ENCODE data around the gene PALD1.

The PALD1 gene

GRCh38 chr10:70595566-70596016 lies 117.0 kb downstream of the PALD1 start:
- Histone ChIP-seq H4K8ac (ENCODE audit: low read depth, low read length) (no peak overlapping the region), H3K4me1 (ENCODE audit: control insufficient read depth in 1 of 2, insufficient read depth in 2 of 2, low read length in 2 of 2) (no peaks in the 10 kb centered on the region), H3K14ac (ENCODE audit: low read length) (no peak overlapping the region), H3K9ac (ENCODE audit: low read length) (no peak overlapping the region), H3K4me3 (ENCODE audit: low read depth, low read length) (no peak overlapping the region), H2BK12ac (ENCODE audit: low read length) (no peak overlapping the region), H3K79me2 (ENCODE audit: control insufficient read depth, insufficient read depth, low read length, poor library complexity) (no peaks in the 10 kb centered on the region), H2BK120ac (ENCODE audit: insufficient read depth, low read length, poor library complexity) (no peak overlapping the region), H4K12ac (ENCODE audit: low read depth, low read length) (no peak overlapping the region), H2AK5ac (ENCODE audit: low read length) (no peak overlapping the region), H4K91ac (ENCODE audit: low read depth, low read length) (no peak overlapping the region), H2BK5ac (ENCODE audit: low read depth, low read length, poor library complexity) (no peak overlapping the region), H3K27ac (ENCODE audit: low read depth, low read length) (no peak overlapping the region), H3K18ac (ENCODE audit: low read length) (no peak overlapping the region), H3K4me2 (ENCODE audit: low read length) (no peak overlapping the region), H3K23ac (ENCODE audit: low read length) (no peak overlapping the region), H3K9me3 (ENCODE audit: insufficient read depth, low read depth, low read length) (peaks cover 2% of the 10 kb centered on the region), H3K4ac (ENCODE audit: low read depth, low read length) (no peak overlapping the region), H3K79me1 (ENCODE audit: low read length) (no peaks in the 10 kb centered on the region), H2AFZ (ENCODE audit: insufficient read depth, low read length, poor library complexity) (no peak overlapping the region), H3K27me3 (ENCODE audit: insufficient read depth, low read length) (no peaks in the 10 kb centered on the region), H3K36me3 (ENCODE audit: control insufficient read depth in 1 of 2, insufficient read depth in 2 of 2, low read length in 2 of 2) (no peaks in the 10 kb centered on the region)
- no peak for DNase-seq
- no CpG with 5 or more reads among the region's 5 CpGs for WGBS (ENCODE audit: extremely low coverage, insufficient coverage, insufficient read length)

- Histone ChIP-seq H4K8ac (ENCODE audit: low read depth, low read length) (no peak overlapping the region), H3K14ac (ENCODE audit: low read length) (no peak overlapping the region), H3K4me1 (ENCODE audit: control insufficient read depth in 1 of 2, insufficient read depth in 2 of 2, low read length in 2 of 2) (no peaks in the 10 kb centered on the region), H3K4me2 (ENCODE audit: low read length) (no peak overlapping the region), H2BK5ac (ENCODE audit: low read depth, low read length, poor library complexity) (no peak overlapping the region), H4K91ac (ENCODE audit: low read depth, low read length) (no peak overlapping the region), H3K4ac (ENCODE audit: low read depth, low read length) (no peak overlapping the region), H2BK12ac (ENCODE audit: low read length) (no peak overlapping the region), H3K27me3 (ENCODE audit: insufficient read depth, low read length) (no peaks in the 10 kb centered on the region), H2AFZ (ENCODE audit: insufficient read depth, low read length, poor library complexity) (no peak overlapping the region), H2AK5ac (ENCODE audit: low read length) (no peak overlapping the region), H3K79me2 (ENCODE audit: control insufficient read depth, insufficient read depth, low read length, poor library complexity) (no peaks in the 10 kb centered on the region), H4K12ac (ENCODE audit: low read depth, low read length) (no peak overlapping the region), H3K9me3 (ENCODE audit: insufficient read depth, low read depth, low read length) (peaks cover 2% of the 10 kb centered on the region), H3K36me3 (ENCODE audit: control insufficient read depth in 1 of 2, insufficient read depth in 2 of 2, low read length in 2 of 2) (no peaks in the 10 kb centered on the region), H3K79me1 (ENCODE audit: low read length) (no peaks in the 10 kb centered on the region), H3K9ac (ENCODE audit: low read length) (no peak overlapping the region), H2BK120ac (ENCODE audit: insufficient read depth, low read length, poor library complexity) (no peak overlapping the region), H3K27ac (ENCODE audit: low read depth, low read length) (no peak overlapping the region), H3K18ac (ENCODE audit: low read length) (no peak overlapping the region), H3K4me3 (ENCODE audit: low read depth, low read length) (no peak overlapping the region), H3K23ac (ENCODE audit: low read length) (no peak overlapping the region)
- WGBS (ENCODE audit: extremely low coverage, insufficient coverage, insufficient read length): no CpG with 5 or more reads among the region's 14 CpGs
- DNase-seq: no peak
Observed at GRCh38 chr10:70596110-70596798, 117.7 kb downstream of the PALD1 start.

GRCh38 chr10:70596860-70597809 lies 118.6 kb downstream of the PALD1 start:
- no peaks in the 10 kb centered on the region for H3K36me3 ChIP-seq (ENCODE audit: control insufficient read depth in 1 of 2, insufficient read depth in 2 of 2, low read length in 2 of 2)
- WGBS (ENCODE audit: extremely low coverage, insufficient coverage, insufficient read length): no CpG with 5 or more reads among the region's 8 CpGs
- H3K4me2 ChIP-seq (ENCODE audit: low read length): no peak overlapping the region
- H2BK120ac ChIP-seq (ENCODE audit: insufficient read depth, low read length, poor library complexity): no peak overlapping the region
- no peaks in the 10 kb centered on the region for H3K4me1 ChIP-seq (ENCODE audit: control insufficient read depth in 1 of 2, insufficient read depth in 2 of 2, low read length in 2 of 2)
- no peak overlapping the region for H3K14ac ChIP-seq (ENCODE audit: low read length)
- H3K27me3 ChIP-seq (ENCODE audit: insufficient read depth, low read length): no peaks in the 10 kb centered on the region
- H4K91ac ChIP-seq (ENCODE audit: low read depth, low read length): no peak overlapping the region
- no peak overlapping the region for H3K23ac ChIP-seq (ENCODE audit: low read length)
- no peak overlapping the region for H4K12ac ChIP-seq (ENCODE audit: low read depth, low read length)
- H3K79me2 ChIP-seq (ENCODE audit: control insufficient read depth, insufficient read depth, low read length, poor library complexity): no peaks in the 10 kb centered on the region
- H3K4me3 ChIP-seq (ENCODE audit: low read depth, low read length): no peak overlapping the region
- H2AFZ ChIP-seq (ENCODE audit: insufficient read depth, low read length, poor library complexity): no peak overlapping the region
- no peak overlapping the region for H2AK5ac ChIP-seq (ENCODE audit: low read length)
- H4K8ac ChIP-seq (ENCODE audit: low read depth, low read length): no peak overlapping the region
- H3K9me3 ChIP-seq (ENCODE audit: insufficient read depth, low read depth, low read length): peaks cover 2% of the 10 kb centered on the region
- no peak overlapping the region for H2BK12ac ChIP-seq (ENCODE audit: low read length)
- H3K4ac ChIP-seq (ENCODE audit: low read depth, low read length): no peak overlapping the region
- H3K18ac ChIP-seq (ENCODE audit: low read length): no peak overlapping the region
- no peak for DNase-seq
- H3K27ac ChIP-seq (ENCODE audit: low read depth, low read length): no peak overlapping the region
- no peak overlapping the region for H3K9ac ChIP-seq (ENCODE audit: low read length)
- H3K79me1 ChIP-seq (ENCODE audit: low read length): no peaks in the 10 kb centered on the region
- no peak overlapping the region for H2BK5ac ChIP-seq (ENCODE audit: low read depth, low read length, poor library complexity)

- WGBS (ENCODE audit: extremely low coverage, insufficient coverage, insufficient read length): no CpG with 5 or more reads among the region's 34 CpGs
- Histone ChIP-seq H3K9ac (ENCODE audit: low read length) (no peak overlapping the region), H3K36me3 (ENCODE audit: control insufficient read depth in 1 of 2, insufficient read depth in 2 of 2, low read length in 2 of 2) (no peaks in the 10 kb centered on the region), H3K79me2 (ENCODE audit: control insufficient read depth, insufficient read depth, low read length, poor library complexity) (no peaks in the 10 kb centered on the region), H3K4me2 (ENCODE audit: low read length) (no peak overlapping the region), H2AK5ac (ENCODE audit: low read length) (no peak overlapping the region), H2AFZ (ENCODE audit: insufficient read depth, low read length, poor library complexity) (no peak overlapping the region), H2BK5ac (ENCODE audit: low read depth, low read length, poor library complexity) (no peak overlapping the region), H3K4ac (ENCODE audit: low read depth, low read length) (no peak overlapping the region), H3K9me3 (ENCODE audit: insufficient read depth, low read depth, low read length) (peaks cover 2% of the 10 kb centered on the region), H2BK120ac (ENCODE audit: insufficient read depth, low read length, poor library complexity) (no peak overlapping the region), H2BK12ac (ENCODE audit: low read length) (no peak overlapping the region), H4K12ac (ENCODE audit: low read depth, low read length) (no peak overlapping the region), H3K23ac (ENCODE audit: low read length) (no peak overlapping the region), H3K27me3 (ENCODE audit: insufficient read depth, low read length) (no peaks in the 10 kb centered on the region), H3K79me1 (ENCODE audit: low read length) (no peaks in the 10 kb centered on the region), H4K8ac (ENCODE audit: low read depth, low read length) (no peak overlapping the region), H3K4me1 (ENCODE audit: control insufficient read depth in 1 of 2, insufficient read depth in 2 of 2, low read length in 2 of 2) (no peaks in the 10 kb centered on the region), H3K27ac (ENCODE audit: low read depth, low read length) (no peak overlapping the region), H4K91ac (ENCODE audit: low read depth, low read length) (no peak overlapping the region), H3K4me3 (ENCODE audit: low read depth, low read length) (no peak overlapping the region), H3K14ac (ENCODE audit: low read length) (no peak overlapping the region), H3K18ac (ENCODE audit: low read length) (no peak overlapping the region)
- no peak for DNase-seq
Observed at GRCh38 chr10:70597856-70598815, 119.6 kb downstream of the PALD1 start.

All from trophoblast cell (in vitro differentiated cells and primary cell).